ENCODE results near the gene MAML2.

MAML2 gene

GRCh38 chr11:96254087-96254486, 88.9 kb downstream of the MAML2 start:
- H3K4me1 ChIP-seq (ENCODE audit: insufficient read depth, low read length): peaks cover 28% of the 10 kb centered on the region
- H3K9ac ChIP-seq (ENCODE audit: low read depth, low read length): no peak overlapping the region
- 0 out of 2 replicates have a peak overlapping the region, but pooled peaks have one; percentile 19 for H3K27ac ChIP-seq (ENCODE audit: low read depth, low read length)
- no peak overlapping the region for H3K4me3 ChIP-seq (ENCODE audit: low read length)
- no peaks in the 10 kb centered on the region for H3K27me3 ChIP-seq (ENCODE audit: insufficient read depth, low read length)
- H3K9me3 ChIP-seq (ENCODE audit: insufficient read depth, low read depth, low read length): no peaks in the 10 kb centered on the region
- H3K36me3 ChIP-seq (ENCODE audit: insufficient read depth, low read length): no peaks in the 10 kb centered on the region
- 37% methylated on average over 7 of the region's 7 CpGs for WGBS

DNA sequence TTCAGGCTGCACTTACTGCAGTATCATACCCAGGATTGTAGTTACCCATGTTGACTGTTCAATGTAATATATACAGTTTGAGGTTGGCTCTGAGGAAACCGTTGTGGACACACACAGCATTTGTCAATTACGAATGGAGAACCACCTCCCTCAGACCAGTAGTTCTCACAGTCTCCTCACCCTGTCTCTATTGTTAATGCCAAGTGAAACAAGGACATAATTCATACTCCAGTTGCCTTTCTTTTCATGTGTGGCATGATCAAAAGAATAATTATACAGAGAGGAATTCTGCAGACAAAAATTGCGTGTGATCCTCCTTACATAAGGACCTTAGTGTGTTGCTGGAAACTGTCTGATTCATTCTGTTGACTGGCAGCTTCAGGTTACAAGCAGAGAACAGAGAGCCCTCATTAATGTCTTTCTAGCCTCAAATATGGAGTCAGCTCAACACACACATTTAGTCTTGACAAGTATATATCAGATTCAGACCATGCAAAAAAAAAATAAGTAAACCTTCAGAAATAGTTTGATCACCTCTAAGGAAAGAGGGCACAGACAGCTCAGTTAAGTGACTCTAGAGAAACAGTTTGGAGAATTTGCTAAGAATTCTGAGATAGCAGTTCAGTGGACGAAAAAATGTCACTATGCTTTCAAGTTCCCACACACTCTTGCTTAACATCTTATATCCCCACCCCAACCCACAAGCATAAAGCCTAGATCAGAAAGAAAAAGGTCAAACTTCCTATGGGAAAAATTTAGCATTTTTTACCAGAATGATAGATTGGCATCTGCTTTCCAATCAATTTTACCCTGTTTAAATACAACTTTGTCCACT, 96.1 kb downstream of the MAML2 start:
- WGBS: 87% methylated on average over 4 of the region's 4 CpGs

DNA sequence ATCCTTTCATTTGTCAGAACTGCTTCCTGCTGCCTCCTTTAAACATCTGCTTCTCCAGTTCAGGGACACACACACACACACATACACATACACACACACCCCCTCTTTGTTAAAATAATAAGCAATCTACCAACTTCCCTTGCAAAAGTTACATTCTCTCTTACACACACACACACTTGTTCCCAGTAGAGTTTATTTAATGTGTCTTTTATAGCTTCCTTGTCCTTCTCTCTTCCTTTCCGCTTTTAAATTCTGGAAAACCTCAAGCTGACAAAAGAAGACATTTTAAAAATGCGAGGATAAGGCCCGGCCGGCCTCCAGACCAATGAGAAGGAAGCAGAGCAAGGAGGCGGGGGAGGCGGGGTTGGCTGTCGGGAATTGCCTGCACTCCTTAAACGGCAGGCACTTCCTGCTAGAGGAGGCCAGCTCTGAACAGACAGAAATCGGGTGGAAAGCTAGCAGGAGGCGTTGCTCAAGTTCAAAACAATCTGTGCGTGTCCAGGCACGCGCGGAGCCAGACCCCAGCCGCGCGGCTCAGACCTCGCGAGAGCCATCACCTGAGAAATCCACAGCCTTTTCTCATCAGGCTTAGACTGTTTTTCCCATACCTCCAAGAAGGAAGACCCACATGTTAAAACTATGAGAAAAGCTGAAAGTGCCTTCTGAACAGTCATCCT, 99.9 kb downstream of the MAML2 start:
- peak overlapping the region; percentile 55 for H3K4me3 ChIP-seq (ENCODE audit: low read length)
- H3K9ac ChIP-seq (ENCODE audit: low read depth, low read length): peak overlapping the region; percentile 73
- no peaks in the 10 kb centered on the region for H3K27me3 ChIP-seq (ENCODE audit: insufficient read depth, low read length)
- peak overlapping the region; percentile 86 for H3K27ac ChIP-seq (ENCODE audit: low read depth, low read length)
- peaks cover 32% of the 10 kb centered on the region for H3K4me1 ChIP-seq (ENCODE audit: insufficient read depth, low read length)
- no peaks in the 10 kb centered on the region for H3K36me3 ChIP-seq (ENCODE audit: insufficient read depth, low read length)
- H3K9me3 ChIP-seq (ENCODE audit: insufficient read depth, low read depth, low read length): no peaks in the 10 kb centered on the region
- WGBS: 9% methylated on average over 19 of the region's 19 CpGs

More for the DNA sequence above, 96.1 kb downstream of the MAML2 start:
- Histone ChIP-seq H3K27ac (ENCODE audit: low read depth, low read length) (no peak overlapping the region), H3K36me3 (ENCODE audit: insufficient read depth, low read length) (no peaks in the 10 kb centered on the region), H3K9ac (ENCODE audit: low read depth, low read length) (no peak overlapping the region), H3K9me3 (ENCODE audit: insufficient read depth, low read depth, low read length) (no peaks in the 10 kb centered on the region), H3K4me1 (ENCODE audit: insufficient read depth, low read length) (peaks cover 20% of the 10 kb centered on the region), H3K4me3 (ENCODE audit: low read length) (no peak overlapping the region), H3K27me3 (ENCODE audit: insufficient read depth, low read length) (no peaks in the 10 kb centered on the region)

DNA sequence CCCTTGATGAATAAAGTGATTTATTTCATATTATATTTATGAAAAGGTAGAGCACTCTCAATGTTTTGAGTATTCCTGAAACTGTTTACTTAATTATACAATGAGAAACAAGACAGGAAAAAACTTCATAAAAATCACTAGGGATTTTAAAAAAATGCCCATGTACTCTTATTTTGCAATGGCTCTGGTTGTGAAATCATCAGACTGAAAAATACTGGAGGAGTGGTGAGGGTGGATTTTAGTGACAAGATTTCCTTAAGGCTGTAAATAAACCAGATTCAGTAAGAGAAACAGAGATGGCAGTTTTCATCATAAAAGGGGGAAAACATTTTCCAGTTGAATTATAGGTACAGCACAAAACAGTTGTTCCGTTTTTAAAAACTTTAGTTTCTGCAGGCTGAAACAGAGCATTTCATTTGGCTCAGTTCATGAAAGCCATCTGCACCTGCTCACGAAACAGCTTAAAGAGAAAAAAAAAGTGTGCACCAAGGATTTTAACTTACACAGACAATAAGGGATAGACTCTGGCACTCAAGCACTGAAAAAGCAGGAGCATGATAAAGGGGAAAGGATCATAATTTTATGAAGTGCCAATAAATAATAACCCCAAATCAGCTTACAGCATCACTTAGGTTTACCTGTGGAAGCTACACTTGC, 100.7 kb downstream of the MAML2 start:
- H3K9me3 ChIP-seq (ENCODE audit: insufficient read depth, low read depth, low read length): no peaks in the 10 kb centered on the region
- 91% methylated on average over 2 of the region's 2 CpGs for WGBS
- no peaks in the 10 kb centered on the region for H3K27me3 ChIP-seq (ENCODE audit: insufficient read depth, low read length)
- peak overlapping the region; percentile 86; the same call in 1 of the 2 replicates for H3K27ac ChIP-seq (ENCODE audit: low read depth, low read length)
- H3K36me3 ChIP-seq (ENCODE audit: insufficient read depth, low read length): no peaks in the 10 kb centered on the region
- H3K9ac ChIP-seq (ENCODE audit: low read depth, low read length): 0 out of 2 replicates have a peak overlapping the region, but pooled peaks have one; percentile 73
- H3K4me3 ChIP-seq (ENCODE audit: low read length): peak overlapping the region; percentile 55; the same call in 1 of the 2 replicates
- peaks cover 37% of the 10 kb centered on the region for H3K4me1 ChIP-seq (ENCODE audit: insufficient read depth, low read length)

DNA sequence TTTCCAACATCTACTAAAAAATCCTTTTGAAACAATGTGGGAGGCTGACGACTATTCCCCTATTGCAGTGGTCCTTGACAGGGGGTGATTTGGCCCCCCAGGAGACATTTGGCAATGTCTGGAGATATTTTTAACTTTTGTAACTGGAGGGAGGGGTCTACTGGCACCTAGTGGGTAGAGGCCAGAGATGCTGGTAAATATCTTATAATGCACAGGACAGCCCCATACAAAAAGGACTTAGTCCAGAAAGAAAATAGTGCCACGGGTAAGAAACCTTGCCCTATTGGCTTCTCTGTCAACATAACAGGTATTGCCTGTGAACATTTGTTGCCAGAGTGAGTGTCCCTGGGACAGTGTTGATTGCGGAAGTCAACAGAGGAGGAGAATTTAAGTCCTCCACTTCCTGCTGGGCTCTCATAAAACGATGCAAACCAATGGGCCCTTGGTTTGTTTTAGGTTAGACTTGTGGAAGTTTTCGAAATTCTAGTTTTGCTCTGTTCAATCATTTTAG, 101.6 kb downstream of the MAML2 start:
- Histone ChIP-seq H3K4me3 (ENCODE audit: low read length) (no peak overlapping the region), H3K27me3 (ENCODE audit: insufficient read depth, low read length) (no peaks in the 10 kb centered on the region), H3K4me1 (ENCODE audit: insufficient read depth, low read length) (peaks cover 41% of the 10 kb centered on the region), H3K36me3 (ENCODE audit: insufficient read depth, low read length) (no peaks in the 10 kb centered on the region), H3K9me3 (ENCODE audit: insufficient read depth, low read depth, low read length) (no peaks in the 10 kb centered on the region), H3K27ac (ENCODE audit: low read depth, low read length) (0 out of 2 replicates have a peak overlapping the region, but pooled peaks have one; percentile 7), H3K9ac (ENCODE audit: low read depth, low read length) (no peak overlapping the region)
- WGBS: 58% methylated on average over 5 of the region's 5 CpGs

- H3K27ac ChIP-seq (ENCODE audit: low read depth, low read length): no peak overlapping the region
Observed at GRCh38 chr11:96238563-96239135, 104.3 kb downstream of the MAML2 start.

GRCh38 chr11:96237766-96238266, 105.2 kb downstream of the MAML2 start:
- H3K36me3 ChIP-seq (ENCODE audit: insufficient read depth, low read length): no peaks in the 10 kb centered on the region
- H3K4me1 ChIP-seq (ENCODE audit: insufficient read depth, low read length): peaks cover 34% of the 10 kb centered on the region
- H3K4me3 ChIP-seq (ENCODE audit: low read length): no peak overlapping the region
- no peaks in the 10 kb centered on the region for H3K9me3 ChIP-seq (ENCODE audit: insufficient read depth, low read depth, low read length)
- no peak overlapping the region for H3K27ac ChIP-seq (ENCODE audit: low read depth, low read length)
- H3K27me3 ChIP-seq (ENCODE audit: insufficient read depth, low read length): no peaks in the 10 kb centered on the region
- no peak overlapping the region for H3K9ac ChIP-seq (ENCODE audit: low read depth, low read length)
- 88% methylated on average over 1 of the region's 1 CpG for WGBS

More at GRCh38 chr11:96238563-96239135, 104.3 kb downstream of the MAML2 start:
- Histone ChIP-seq H3K9ac (ENCODE audit: low read depth, low read length) (no peak overlapping the region), H3K4me1 (ENCODE audit: insufficient read depth, low read length) (peaks cover 37% of the 10 kb centered on the region), H3K36me3 (ENCODE audit: insufficient read depth, low read length) (no peaks in the 10 kb centered on the region), H3K9me3 (ENCODE audit: insufficient read depth, low read depth, low read length) (no peaks in the 10 kb centered on the region), H3K27me3 (ENCODE audit: insufficient read depth, low read length) (no peaks in the 10 kb centered on the region), H3K4me3 (ENCODE audit: low read length) (no peak overlapping the region)
- WGBS: 93% methylated on average over 2 of the region's 2 CpGs

- H3K4me3 ChIP-seq (ENCODE audit: low read length): no peak overlapping the region
- H3K9ac ChIP-seq (ENCODE audit: low read depth, low read length): no peak overlapping the region
- WGBS: 83% methylated on average over 4 of the region's 4 CpGs
- no peaks in the 10 kb centered on the region for H3K27me3 ChIP-seq (ENCODE audit: insufficient read depth, low read length)
- no peak overlapping the region for H3K27ac ChIP-seq (ENCODE audit: low read depth, low read length)
- no peaks in the 10 kb centered on the region for H3K36me3 ChIP-seq (ENCODE audit: insufficient read depth, low read length)
- no peaks in the 10 kb centered on the region for H3K9me3 ChIP-seq (ENCODE audit: insufficient read depth, low read depth, low read length)
- peaks cover 14% of the 10 kb centered on the region for H3K4me1 ChIP-seq (ENCODE audit: insufficient read depth, low read length)
Observed at GRCh38 chr11:96235751-96236150, 107.2 kb downstream of the MAML2 start.

- Histone ChIP-seq H3K9me3 (ENCODE audit: insufficient read depth, low read depth, low read length) (no peaks in the 10 kb centered on the region), H3K4me1 (ENCODE audit: insufficient read depth, low read length) (peaks cover 13% of the 10 kb centered on the region), H3K27me3 (ENCODE audit: insufficient read depth, low read length) (no peaks in the 10 kb centered on the region), H3K9ac (ENCODE audit: low read depth, low read length) (no peak overlapping the region), H3K27ac (ENCODE audit: low read depth, low read length) (no peak overlapping the region), H3K36me3 (ENCODE audit: insufficient read depth, low read length) (no peaks in the 10 kb centered on the region), H3K4me3 (ENCODE audit: low read length) (no peak overlapping the region)
- 88% methylated on average over 1 of the region's 1 CpG for WGBS
Observed at GRCh38 chr11:96234866-96235441, 108.0 kb downstream of the MAML2 start.

- Histone ChIP-seq H3K4me3 (ENCODE audit: low read length) (no peak overlapping the region), H3K27ac (ENCODE audit: low read depth, low read length) (no peak overlapping the region), H3K9me3 (ENCODE audit: insufficient read depth, low read depth, low read length) (no peaks in the 10 kb centered on the region), H3K4me1 (ENCODE audit: insufficient read depth, low read length) (peaks cover 14% of the 10 kb centered on the region; the same call in 1 of the 2 replicates), H3K36me3 (ENCODE audit: insufficient read depth, low read length) (no peaks in the 10 kb centered on the region), H3K9ac (ENCODE audit: low read depth, low read length) (no peak overlapping the region), H3K27me3 (ENCODE audit: insufficient read depth, low read length) (no peaks in the 10 kb centered on the region)
- 92% methylated on average over 6 of the region's 6 CpGs for WGBS
Observed at GRCh38 chr11:96232132-96232531, 110.9 kb downstream of the MAML2 start.

All from HUES64 (cell line).